ENCODE data around the gene SCO2. TPM values are rescaled to one million over a fixed set of nuclear protein-coding genes. Genes with fewer than 3 reads are reported as not detected.

Gene SCO2
- total and polyA plus RNA-seq, 5 donors from 2014 or later: 6.4 to 14.6 (median 8.2) TPM

GRCh38 chr22:50524676-50525103, 708 bp downstream of the SCO2 start:
- Mint-ChIP-seq H3K4me1 (peaks cover 0 to 30% (median 19%) of the 10 kb centered on the region in 4 donors), H3K27ac (peak overlapping the region; percentile 86 to 94 (median 92)), H3K36me3 (peaks cover 2% of the 10 kb centered on the region), H3K27me3 (no peaks in the 10 kb centered on the region), H3K4me3 (peak overlapping the region; percentile 90 to 93 (median 91)), H3K9me3 (no peaks in the 10 kb centered on the region)
- peaks cover 20% of the 10 kb centered on the region for H3K36me3 ChIP-seq (ENCODE audit: control insufficient read depth, insufficient read depth, low read length)
- H3K27me3 ChIP-seq (ENCODE audit: control insufficient read depth, insufficient read depth, low read length): no peaks in the 10 kb centered on the region
- no peak for ATAC-seq (ENCODE audit: low read depth in 2 of 2)
- peak overlapping the region; percentile 65 for H3K4me3 ChIP-seq (ENCODE audit: low read depth, low read length)
- no peak for DNase-seq
- H3K9me3 ChIP-seq (ENCODE audit: control insufficient read depth in 2 of 2, low read length in 2 of 2): no peaks in the 10 kb centered on the region
- H3K27ac ChIP-seq (ENCODE audit: insufficient read depth, low read length, poor library complexity, severe bottlenecking): peak overlapping the region; percentile 96
- peaks cover 44% of the 10 kb centered on the region for H3K4me1 ChIP-seq (ENCODE audit: control insufficient read depth, insufficient read depth, low read length, poor library complexity, severe bottlenecking)

- Histone ChIP-seq H3K4me3 (ENCODE audit: low read depth, low read length) (peak overlapping the region; percentile 65), H3K27me3 (ENCODE audit: control insufficient read depth, insufficient read depth, low read length) (no peaks in the 10 kb centered on the region), H3K4me1 (ENCODE audit: control insufficient read depth, insufficient read depth, low read length, poor library complexity, severe bottlenecking) (peaks cover 37% of the 10 kb centered on the region), H3K36me3 (ENCODE audit: control insufficient read depth, insufficient read depth, low read length) (peaks cover 25% of the 10 kb centered on the region), H3K27ac (ENCODE audit: insufficient read depth, low read length, poor library complexity, severe bottlenecking) (peak overlapping the region; percentile 96), H3K9me3 (ENCODE audit: control insufficient read depth in 2 of 2, low read length in 2 of 2) (no peaks in the 10 kb centered on the region)
- peaks cover 6% of the 10 kb centered on the region for H3K36me3 Mint-ChIP-seq
- H3K9me3 Mint-ChIP-seq: no peaks in the 10 kb centered on the region
- H3K27me3 Mint-ChIP-seq: no peaks in the 10 kb centered on the region
- no peak for DNase-seq
- ATAC-seq (ENCODE audit: low read depth in 2 of 2): no peak
- H3K27ac Mint-ChIP-seq: peak overlapping the region; percentile 86 to 94 (median 92)
- H3K4me3 Mint-ChIP-seq: peak overlapping the region; percentile 90 to 93 (median 91)
- peaks cover 0 to 30% (median 19%) of the 10 kb centered on the region in 4 donors for H3K4me1 Mint-ChIP-seq
These were observed 1.4 kb downstream of the SCO2 start for GRCh38 chr22:50523806-50524675.

- H3K4me1 ChIP-seq (ENCODE audit: control insufficient read depth, insufficient read depth, low read length, poor library complexity, severe bottlenecking): peaks cover 32% of the 10 kb centered on the region
- H3K27me3 ChIP-seq (ENCODE audit: control insufficient read depth, insufficient read depth, low read length): no peaks in the 10 kb centered on the region
- Mint-ChIP-seq H3K27me3 (no peaks in the 10 kb centered on the region), H3K9me3 (no peaks in the 10 kb centered on the region), H3K36me3 (peaks cover 6% of the 10 kb centered on the region), H3K27ac (no peak overlapping the region), H3K4me1 (peaks cover 0 to 27% (median 16%) of the 10 kb centered on the region in 4 donors), H3K4me3 (peak overlapping the region; percentile 38 to 68 (median 52))
- no peak for ATAC-seq (ENCODE audit: low read depth in 2 of 2)
- DNase-seq: no peak
- no peak overlapping the region for H3K27ac ChIP-seq (ENCODE audit: insufficient read depth, low read length, poor library complexity, severe bottlenecking)
- no peaks in the 10 kb centered on the region for H3K9me3 ChIP-seq (ENCODE audit: control insufficient read depth in 2 of 2, low read length in 2 of 2)
- H3K36me3 ChIP-seq (ENCODE audit: control insufficient read depth, insufficient read depth, low read length): peaks cover 31% of the 10 kb centered on the region
- H3K4me3 ChIP-seq (ENCODE audit: low read depth, low read length): no peak overlapping the region
These were observed 2.0 kb downstream of the SCO2 start for GRCh38 chr22:50523458-50523805.

- no peak overlapping the region for H3K4me3 ChIP-seq (ENCODE audit: low read depth, low read length)
- Mint-ChIP-seq H3K4me1 (peaks cover 0 to 22% (median 13%) of the 10 kb centered on the region in 4 donors), H3K27ac (no peak overlapping the region), H3K9me3 (no peaks in the 10 kb centered on the region), H3K4me3 (peak overlapping the region in 3 of 4 donors; percentile 41 to 87 (median 63)), H3K36me3 (peaks cover 6% of the 10 kb centered on the region), H3K27me3 (no peaks in the 10 kb centered on the region)
- ATAC-seq (ENCODE audit: low read depth in 2 of 2) (no peak), DNase-seq (no peak)
- H3K4me1 ChIP-seq (ENCODE audit: control insufficient read depth, insufficient read depth, low read length, poor library complexity, severe bottlenecking): peaks cover 30% of the 10 kb centered on the region
- H3K27ac ChIP-seq (ENCODE audit: insufficient read depth, low read length, poor library complexity, severe bottlenecking): no peak overlapping the region
- no peaks in the 10 kb centered on the region for H3K9me3 ChIP-seq (ENCODE audit: control insufficient read depth in 2 of 2, low read length in 2 of 2)
- H3K27me3 ChIP-seq (ENCODE audit: control insufficient read depth, insufficient read depth, low read length): no peaks in the 10 kb centered on the region
- peaks cover 36% of the 10 kb centered on the region for H3K36me3 ChIP-seq (ENCODE audit: control insufficient read depth, insufficient read depth, low read length)
These were observed 2.5 kb downstream of the SCO2 start for GRCh38 chr22:50522806-50523438.

- DNase-seq: no peak
- no peak for ATAC-seq (ENCODE audit: low read depth in 2 of 2)
- Mint-ChIP-seq H3K9me3 (no peaks in the 10 kb centered on the region), H3K36me3 (peaks cover 6% of the 10 kb centered on the region), H3K27me3 (no peaks in the 10 kb centered on the region), H3K4me3 (peak overlapping the region in 1 of 4 donors; percentile 76), H3K4me1 (peaks cover 0 to 16% (median 10%) of the 10 kb centered on the region in 4 donors), H3K27ac (no peak overlapping the region)
- no peak overlapping the region for H3K4me3 ChIP-seq (ENCODE audit: low read depth, low read length)
- no peak overlapping the region for H3K27ac ChIP-seq (ENCODE audit: insufficient read depth, low read length, poor library complexity, severe bottlenecking)
- no peaks in the 10 kb centered on the region for H3K9me3 ChIP-seq (ENCODE audit: control insufficient read depth in 2 of 2, low read length in 2 of 2)
- peaks cover 24% of the 10 kb centered on the region for H3K4me1 ChIP-seq (ENCODE audit: control insufficient read depth, insufficient read depth, low read length, poor library complexity, severe bottlenecking)
- H3K27me3 ChIP-seq (ENCODE audit: control insufficient read depth, insufficient read depth, low read length): no peaks in the 10 kb centered on the region
- H3K36me3 ChIP-seq (ENCODE audit: control insufficient read depth, insufficient read depth, low read length): peaks cover 39% of the 10 kb centered on the region
These were observed 3.1 kb downstream of the SCO2 start for GRCh38 chr22:50522208-50522805.

GRCh38 chr22:50521710-50522109, 3.7 kb downstream of the SCO2 start:
- no peaks in the 10 kb centered on the region for H3K27me3 ChIP-seq (ENCODE audit: control insufficient read depth, insufficient read depth, low read length)
- Mint-ChIP-seq H3K36me3 (peaks cover 6% of the 10 kb centered on the region), H3K27ac (no peak overlapping the region), H3K9me3 (no peaks in the 10 kb centered on the region), H3K27me3 (no peaks in the 10 kb centered on the region), H3K4me3 (peak overlapping the region in 1 of 4 donors; percentile 76), H3K4me1 (peaks cover 0 to 10% (median 7%) of the 10 kb centered on the region in 4 donors)
- DNase-seq: no peak
- H3K36me3 ChIP-seq (ENCODE audit: control insufficient read depth, insufficient read depth, low read length): peaks cover 44% of the 10 kb centered on the region
- peaks cover 18% of the 10 kb centered on the region for H3K4me1 ChIP-seq (ENCODE audit: control insufficient read depth, insufficient read depth, low read length, poor library complexity, severe bottlenecking)
- H3K4me3 ChIP-seq (ENCODE audit: low read depth, low read length): no peak overlapping the region
- H3K9me3 ChIP-seq (ENCODE audit: control insufficient read depth in 2 of 2, low read length in 2 of 2): no peaks in the 10 kb centered on the region
- H3K27ac ChIP-seq (ENCODE audit: insufficient read depth, low read length, poor library complexity, severe bottlenecking): no peak overlapping the region
- ATAC-seq (ENCODE audit: low read depth in 2 of 2): no peak

GRCh38 chr22:50520826-50521453, 4.5 kb downstream of the SCO2 start:
- ATAC-seq (ENCODE audit: low read depth in 2 of 2) (no peak), DNase-seq (no peak)
- no peak overlapping the region for H3K4me3 Mint-ChIP-seq
- no peaks in the 10 kb centered on the region for H3K27me3 Mint-ChIP-seq
- no peaks in the 10 kb centered on the region for H3K9me3 Mint-ChIP-seq
- Histone ChIP-seq H3K9me3 (ENCODE audit: control insufficient read depth in 2 of 2, low read length in 2 of 2) (no peaks in the 10 kb centered on the region), H3K4me1 (ENCODE audit: control insufficient read depth, insufficient read depth, low read length, poor library complexity, severe bottlenecking) (peaks cover 13% of the 10 kb centered on the region), H3K36me3 (ENCODE audit: control insufficient read depth, insufficient read depth, low read length) (peaks cover 50% of the 10 kb centered on the region), H3K27ac (ENCODE audit: insufficient read depth, low read length, poor library complexity, severe bottlenecking) (no peak overlapping the region), H3K27me3 (ENCODE audit: control insufficient read depth, insufficient read depth, low read length) (no peaks in the 10 kb centered on the region), H3K4me3 (ENCODE audit: low read depth, low read length) (no peak overlapping the region)
- peaks cover 0 to 11% (median 6%) of the 10 kb centered on the region in 4 donors for H3K4me1 Mint-ChIP-seq
- peaks cover 6% of the 10 kb centered on the region for H3K36me3 Mint-ChIP-seq
- H3K27ac Mint-ChIP-seq: no peak overlapping the region
